ENCODE measurements around the gene FOSB. TPM values are rescaled to one million over a fixed set of nuclear protein-coding genes. Genes with fewer than 3 reads are reported as not detected.

FOSB gene
- total and polyA plus RNA-seq, 2 donors (not counting 3 experiments of a cell fraction or from before 2014, with no cell fraction given): 2.0 to 10.7 TPM

- CTCF ChIA-PET: interaction anchor here (0.6 to 3.1 kb wide), 22 partner anchors 11 to 208 kb away, joined by 3 to 132 read pairs (median 7); partner anchors contain the start of genes ERCC1, FOSB, OPA3 and PPP1R13L
- H3K79me2 ChIP-seq (ENCODE audit: control insufficient read depth, insufficient read depth, low read length): no peaks in the 10 kb centered on the region
- H3K4me3 ChIP-seq (replicated peaks in 1 of 3; ENCODE audit: insufficient read depth in 1 of 3, low read depth in 1 of 3, low read length in 3 of 3): no peak overlapping the region
- no peaks in the 10 kb centered on the region for H3K27me3 ChIP-seq (ENCODE audit: control insufficient read depth in 2 of 2, insufficient read depth in 2 of 2, low read length in 2 of 2)
- no peak for DNase-seq (ENCODE audit: low read depth, low spot score)
- dilution Hi-C loops (cut with MboI; ENCODE audit: extremely low pct_ligation_motif_present, low sequenced_read_pairs): no loop called here
- H3K9me3 ChIP-seq (replicated peaks; ENCODE audit: control insufficient read depth, insufficient read depth, low read length): no peaks in the 10 kb centered on the region
- no peak overlapping the region for H3K27ac ChIP-seq (ENCODE audit: insufficient read depth, low read depth, low read length)
- BruUV-seq (replicated peaks): no TSS peak
- no peak for FAIRE-seq
- H2AFZ ChIP-seq (ENCODE audit: low read depth, low read length): no peak overlapping the region
- no peaks in the 10 kb centered on the region for H3K9me1 ChIP-seq (replicated peaks; ENCODE audit: control insufficient read depth, extremely low read depth, insufficient read depth, low read length)
- no peaks in the 10 kb centered on the region for H4K20me1 ChIP-seq (replicated peaks; ENCODE audit: control insufficient read depth, extremely low read depth, insufficient read depth, low read length)
- POLR2A ChIA-PET: no interaction called here
- H3K4me1 ChIP-seq (ENCODE audit: control insufficient read depth, extremely low read depth, insufficient read depth, low read length): no peaks in the 10 kb centered on the region
- intact Hi-C loops (cut with micrococcal nuclease): loop anchor here (2.0 kb wide), 1 partner anchor 22 kb away; the partner anchor contains the start of gene VASP
- no peak overlapping the region for H3K4me2 ChIP-seq (ENCODE audit: insufficient read depth, low read length)
- TF ChIP-seq POLR2AphosphoS5 (IDR thresholded peaks at IDR 0.05; ENCODE audit: insufficient read depth, low read depth, low read length) (no peak), FOS (IDR thresholded peaks at IDR 0.05; ENCODE audit: borderline replicate concordance, insufficient read depth, low read length) (no peak), MYC (IDR thresholded peaks at IDR 0.05; ENCODE audit: low read depth, low read length) (no peak), POLR2A (IDR thresholded peaks at IDR 0.05; ENCODE audit: low read depth, low read length) (no peak), JUN (IDR thresholded peaks at IDR 0.05; ENCODE audit: borderline replicate concordance, insufficient read depth, insufficient read length, low read depth) (no peak), MAX (IDR thresholded peaks at IDR 0.05; ENCODE audit: insufficient read depth, insufficient read length) (no peak), CTCF (IDR thresholded peaks at IDR 0.05; ENCODE audit: extremely low read depth in 1 of 2, insufficient read depth in 1 of 2, low read depth in 1 of 2, low read length in 2 of 2) (no peak), EZH2 (IDR thresholded peaks at IDR 0.05; ENCODE audit: borderline replicate concordance, low read depth, low read length, severe bottlenecking) (no peak), GATA2 (IDR thresholded peaks at IDR 0.05; ENCODE audit: insufficient read depth, insufficient read length, low read depth, low read length) (no peak)
- H3K36me3 ChIP-seq (ENCODE audit: control insufficient read depth in 2 of 2, extremely low read depth in 1 of 2, insufficient read depth in 2 of 2, low read length in 2 of 2): no peaks in the 10 kb centered on the region
- H3K9ac ChIP-seq (replicated peaks; ENCODE audit: extremely low read depth, insufficient read depth, low read length): no peak overlapping the region
Observed at GRCh38 chr19:45484273-45484945, 16.6 kb downstream of the FOSB start.

Measured in endothelial cell of umbilical vein (primary cell).